K562 (cell line): ENCODE results near the gene APBB2.

Experiments used
- ATF3 ChIP-seq, 2 experiments: fragments of 450-650 bp in 1 of 2; sonication (generic) in 1 of 2; formaldehyde crosslinking in 1 of 2; IDR thresholded peaks in 1 of 2; conservative IDR thresholded peaks in 1 of 2; 2 replicates each; pipeline versions ENCODE4 v1.6.1 to v1.8.1; 2016 to 2023; ENCODE audit warnings: mild to moderate bottlenecking in 2 of 2, moderate library complexity in 2 of 2, inconsistent platforms in 1 of 2, missing genetic modification reagents in 1 of 2
- CBX3 ChIP-seq, 2 experiments: IDR thresholded peaks; 1 replicate in 1 of 2; 2 replicates in 1 of 2; pipeline ENCODE4 v1.6.1; 2012; ENCODE audit warnings: inconsistent platforms in 2 of 2, low read length in 2 of 2, borderline replicate concordance in 1 of 2, control low read depth in 1 of 2
- CTCF ChIP-seq, 3 experiments: IDR thresholded peaks in 2 of 3; conservative IDR thresholded peaks in 1 of 3; 2 replicates each; pipeline ENCODE4 v1.5.1; 2011 to 2012; ENCODE audit warnings: low read length in 3 of 3, mild to moderate bottlenecking in 3 of 3, control low read depth in 2 of 3, improper control_type of control experiment in 1 of 3, inconsistent platforms in 1 of 3, low read depth in 1 of 3, mixed read lengths in 1 of 3, moderate library complexity in 1 of 3; ENCODE audit not compliant: insufficient read depth in 2 of 3
- MAZ ChIP-seq, 2 experiments: fragments of 450-650 bp in 1 of 2; sonication (generic) in 1 of 2; formaldehyde crosslinking; IDR thresholded peaks in 1 of 2; conservative IDR thresholded peaks in 1 of 2; 2 replicates each; pipeline versions ENCODE4 v1.4.0 to v1.5.0; 2020; ENCODE audit warnings: mild to moderate bottlenecking in 1 of 2, missing genetic modification reagents in 1 of 2
- NR0B1 ChIP-seq: fragments of 450-650 bp; IDR thresholded peaks from one replicate; pipeline ENCODE4 v1.6.1; 2018; ENCODE audit warnings: mild to moderate bottlenecking, moderate library complexity; ENCODE audit not compliant: partially characterized antibody
- SMAD1 ChIP-seq: fragments of 150-350 bp; IDR thresholded peaks from 2 replicates; pipeline ENCODE4 v1.6.1; 2014; ENCODE audit warnings: low read length, low read depth; ENCODE audit not compliant: partially characterized antibody

GRCh38 chr4:40846532-40846931, 367.8 kb downstream of the APBB2 start:
- TF ChIP-seq CBX3 (IDR thresholded peaks at IDR 0.05; ENCODE audit: borderline replicate concordance in 1 of 2, low read length in 2 of 2) = no peak
- no peak for TF ChIP-seq NR0B1
- TF ChIP-seq SMAD1 = no peak
- TF ChIP-seq CTCF (IDR thresholded peaks at IDR 0.05 in 2 of 3, conservative IDR thresholded peaks at IDR 0.05 in 1 of 3; ENCODE audit: insufficient read depth in 2 of 3, low read depth in 1 of 3, low read length in 3 of 3) = no peak
- TF ChIP-seq ATF3 (IDR thresholded peaks at IDR 0.05) = no peak
- no peak for TF ChIP-seq ATF3 (CRISPR knock-in tag; conservative IDR thresholded peaks at IDR 0.05)
- TF ChIP-seq MAZ (CRISPR knock-in tag; conservative IDR thresholded peaks at IDR 0.05 in 1 of 2, IDR thresholded peaks at IDR 0.05 in 1 of 2) = no peak
